AG04450 (cell line): Measurements from ENCODE around the gene ZNF17. TPM values are rescaled to one million over a fixed set of nuclear protein-coding genes. Genes with fewer than 3 reads are reported as not detected.

Experiments used
- CTCF ChIA-PET: fragments of 300-600, 350-600 bp; formaldehyde crosslinking; extraction: SDS; loops from one replicate; lab custom pipeline; 2022; ENCODE audit warnings: antibody characterized with exemption, inconsistent platforms; lab: Charles Lee
- POLR2A ChIA-PET: fragments of 350-600 bp; formaldehyde crosslinking; extraction: SDS; loops from one replicate; lab custom pipeline; 2021; ENCODE audit warnings: antibody characterized with exemption, inconsistent platforms; lab: Yijun Ruan, JAX
- DNase-seq: peaks from one replicate; pipeline ENCODE4 v3.0.0-alpha.2; 2011; ENCODE audit warnings: low read depth, low spot score
- H3K27ac ChIP-seq: one replicate; pipeline ENCODE4 v1.5.1; 2012; ENCODE audit warnings: low read depth, low read length, control low read depth
- H3K27me3 ChIP-seq: one replicate; pipeline ENCODE4 v1.6.0; 2012; ENCODE audit warnings: low read length; ENCODE audit not compliant: control insufficient read depth, insufficient read depth
- H3K4me3 ChIP-seq: 2 replicates; pipeline ENCODE4 v1.5.1; 2011; ENCODE audit warnings: mild to moderate bottlenecking, low read depth, low read length, control low read depth
- H3K9me3 ChIP-seq: 2 replicates; pipeline ENCODE4 v1.5.1; 2012; ENCODE audit warnings: low read length; ENCODE audit not compliant: control insufficient read depth, insufficient read depth
- CTCF ChIP-seq: IDR thresholded peaks from 2 replicates; pipeline ENCODE4 v1.5.1; 2011; ENCODE audit warnings: low read depth, low read length, control low read depth, inconsistent platforms
- polyA plus RNA-seq: library from polyadenylated mRNA; depleted of rRNA; stranded (reverse); fragments of >200 nt; gene quantifications from 2 replicates; pipeline ENCODE4 v1.2.3, GENCODE V29; 2011

The ZNF17 gene
- polyA plus RNA-seq, 1 experiment: 6.4 TPM

GRCh38 chr19:57421037-57421436, 10.1 kb downstream of the ZNF17 start:
- H3K27ac ChIP-seq: no peak overlapping the region
- no peaks in the 10 kb centered on the region for H3K27me3 ChIP-seq
- H3K9me3 ChIP-seq: peaks cover 21% of the 10 kb centered on the region
- no peak for DNase-seq
- H3K4me3 ChIP-seq: no peak overlapping the region
- POLR2A ChIA-PET: no interaction called here
- no peak for TF ChIP-seq CTCF
- CTCF ChIA-PET: no interaction called here

- no peak for DNase-seq
- H3K4me3 ChIP-seq: peak overlapping the region; percentile 87
- POLR2A ChIA-PET: interaction anchor here (1.5 kb wide), 1 partner anchor 72 kb away, joined by 5 read pairs; the partner anchor contains the start of genes TRAPPC2B and ZNF547
- TF ChIP-seq CTCF: no peak
- H3K9me3 ChIP-seq: peaks cover 15% of the 10 kb centered on the region
- peak overlapping the region; percentile 52 for H3K27ac ChIP-seq
- CTCF ChIA-PET: no interaction called here
- H3K27me3 ChIP-seq: no peaks in the 10 kb centered on the region
Measured at GRCh38 chr19:57434386-57435061, 23.6 kb downstream of the ZNF17 start.

- DNase-seq: peak; percentile 90
- Histone ChIP-seq H3K27me3 (no peaks in the 10 kb centered on the region), H3K4me3 (peak within 1 kb of the TSS; percentile 87), H3K27ac (peak within 1 kb of the TSS; percentile 52), H3K9me3 (peaks cover 21% of the 10 kb centered on the region)
- ChIA-PET POLR2A (interaction anchor here (1.5 kb wide), 1 partner anchor 72 kb away, joined by 5 read pairs; the partner anchor contains the start of genes TRAPPC2B and ZNF547), CTCF (no interaction called here)
- no peak for TF ChIP-seq CTCF
Measured at GRCh38 chr19:57435062-57435978, 24.4 kb downstream of the ZNF17 start, which contains the start of gene ZNF749. Gene ZNF749 (plus strand): TSS chr19:57435325. CDS start chr19:57435579, 254 bp downstream.

GRCh38 chr19:57436417-57436816, 25.5 kb downstream of the ZNF17 start:
- POLR2A ChIA-PET: no interaction called here
- no peak overlapping the region for H3K27ac ChIP-seq
- peak overlapping the region; percentile 87 for H3K4me3 ChIP-seq
- TF ChIP-seq CTCF: no peak
- H3K27me3 ChIP-seq: no peaks in the 10 kb centered on the region
- peaks cover 30% of the 10 kb centered on the region for H3K9me3 ChIP-seq
- DNase-seq: no peak
- CTCF ChIA-PET: no interaction called here
